Loucy (cell line): ENCODE measurements around the gene PLCG1.

Experiments
- CTCF ChIP-seq: fragments of 200-600 bp; sonication (generic); conservative IDR thresholded peaks from 2 replicates; pipeline ENCODE4 v1.5.1; 2014; ENCODE audit warnings: mild to moderate bottlenecking, antibody characterized with exemption, low read length
- EZH2phosphoT487 ChIP-seq: fragments of 200-600 bp; IDR thresholded peaks from 2 replicates; pipeline ENCODE4 v1.6.1; 2018; ENCODE audit warnings: antibody characterized with exemption, mild to moderate bottlenecking, moderate library complexity, borderline replicate concordance

DNA sequence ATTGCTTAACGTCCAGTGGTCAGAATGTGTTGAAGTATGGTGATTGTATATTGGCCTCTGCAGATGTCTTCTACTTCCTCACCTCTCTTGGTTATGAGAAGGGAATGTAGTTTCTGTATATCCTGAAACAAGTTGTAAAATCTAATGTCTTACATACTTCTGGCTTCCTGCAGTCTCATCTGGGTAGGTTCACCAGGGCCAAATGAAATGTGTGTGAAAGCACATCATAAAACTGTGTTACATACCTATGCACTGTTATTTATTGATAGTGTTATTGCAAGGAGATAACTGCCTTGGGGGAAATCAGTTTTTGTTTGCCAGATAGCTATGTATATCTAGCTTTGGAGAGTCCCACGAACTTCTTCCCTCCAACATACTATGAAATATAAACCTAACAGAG, 35.7 kb upstream of the PLCG1 start:
- TF ChIP-seq CTCF (no peak), EZH2phosphoT487 (no peak)
